GM21619 (cell line): Measurements from ENCODE around the gene MRPS18A.
"Not testable (repeated sequence)": the region's sequence is repeated elsewhere in the genome, so short reads cannot be mapped to it uniquely, and the experiment has no call there.

Experiments
- ATAC-seq: cut with Tn5 transposase; IDR thresholded peaks from one replicate; pipeline ENCODE4 v1.9.1; 2021; ENCODE audit not compliant: unreplicated experiment

The MRPS18A gene

DNA sequence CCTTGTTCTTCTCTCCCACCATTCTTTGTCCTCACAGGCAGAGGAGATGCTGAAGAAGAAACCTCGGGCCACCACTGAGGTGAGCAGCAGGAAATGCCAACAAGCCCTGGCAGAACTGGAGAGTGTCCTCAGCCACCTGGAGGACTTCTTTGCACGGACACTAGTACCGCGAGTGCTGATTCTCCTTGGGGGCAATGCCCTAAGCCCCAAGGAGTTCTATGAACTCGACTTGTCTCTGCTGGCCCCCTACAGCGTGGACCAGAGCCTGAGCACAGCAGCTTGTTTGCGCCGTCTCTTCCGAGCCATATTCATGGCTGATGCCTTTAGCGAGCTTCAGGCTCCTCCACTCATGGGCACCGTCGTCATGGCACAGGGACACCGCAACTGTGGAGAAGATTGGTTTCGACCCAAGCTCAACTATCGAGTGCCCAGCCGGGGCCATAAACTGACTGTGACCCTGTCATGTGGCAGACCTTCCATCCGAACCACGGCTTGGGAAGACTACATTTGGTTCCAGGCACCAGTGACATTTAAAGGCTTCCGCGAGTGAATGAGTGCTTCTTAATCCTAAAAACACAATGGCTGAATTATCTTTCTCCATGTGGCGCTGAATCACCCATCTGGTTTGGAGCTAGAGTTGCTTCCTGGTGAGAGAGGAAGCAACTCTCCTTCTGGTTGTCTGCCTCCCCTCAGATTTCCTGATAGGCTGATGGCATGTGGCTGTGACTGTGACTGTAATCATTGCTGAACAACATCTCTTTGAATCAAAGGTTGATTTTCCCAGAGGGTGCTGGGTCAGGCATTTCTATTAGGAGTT is 47.4 kb downstream of the MRPS18A start:
- ATAC-seq = no peak

DNA sequence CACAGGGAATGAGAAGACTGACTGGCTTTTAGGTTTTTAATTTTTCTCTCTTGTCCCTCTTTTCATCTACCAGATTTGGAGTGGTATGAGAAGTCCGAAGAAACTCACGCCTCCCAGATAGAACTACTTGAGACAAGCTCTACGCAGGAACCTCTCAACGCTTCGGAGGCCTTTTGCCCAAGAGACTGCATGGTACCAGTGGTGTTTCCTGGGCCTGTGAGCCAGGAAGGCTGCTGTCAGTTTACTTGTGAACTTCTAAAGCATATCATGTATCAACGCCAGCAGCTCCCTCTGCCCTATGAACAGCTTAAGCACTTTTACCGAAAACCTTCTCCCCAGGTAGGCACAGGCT is 51.3 kb downstream of the MRPS18A start:
- ATAC-seq = no peak

DNA sequence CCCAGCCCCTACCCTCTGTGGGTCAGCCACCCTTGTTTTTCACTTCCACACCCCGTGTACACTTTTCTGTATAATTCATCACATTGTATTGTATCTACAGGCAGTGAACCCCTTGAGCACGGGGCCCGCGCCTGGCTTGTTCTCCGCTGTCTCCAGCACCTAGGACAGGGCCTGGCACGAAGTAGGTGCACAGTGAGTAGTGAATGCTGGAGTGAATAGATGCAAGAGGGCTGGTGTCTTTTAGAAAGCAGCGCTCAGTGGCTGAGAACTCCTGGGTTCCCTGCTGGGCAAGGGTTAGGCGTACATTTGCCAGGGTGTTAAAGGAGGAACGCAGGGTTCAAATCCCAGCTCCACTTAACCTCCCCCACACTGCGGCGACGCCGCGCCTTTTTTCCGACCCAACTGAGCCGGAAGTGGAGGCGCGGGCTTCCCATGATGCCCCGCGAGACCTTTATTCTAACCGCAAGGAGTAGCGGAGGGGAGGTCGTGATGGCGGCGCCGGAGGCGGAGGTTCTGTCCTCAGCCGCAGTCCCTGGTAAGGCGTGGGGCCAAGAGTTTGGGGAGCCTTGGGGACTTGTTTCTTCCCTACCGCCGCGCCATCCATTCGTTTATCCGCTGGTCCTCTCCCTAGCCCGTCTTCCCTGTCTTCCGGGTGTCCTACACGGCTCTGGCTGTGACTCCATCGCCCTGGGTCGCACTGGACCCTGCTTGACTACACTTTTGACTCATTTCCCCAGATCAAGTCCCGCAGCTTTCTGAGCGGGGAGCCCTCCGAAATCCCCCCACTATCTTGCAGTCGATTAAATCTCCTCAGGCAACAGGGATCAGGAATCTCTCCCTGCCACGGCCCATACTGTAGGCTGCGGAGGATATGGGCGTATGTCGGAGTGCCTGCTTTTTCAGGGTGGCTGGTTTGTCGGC is 51.9 kb downstream of the MRPS18A start, which contains the start of gene MAD2L1BP:
Gene MAD2L1BP, plus strand, starts transcription at position 454 of the 921 bp plus-strand sequence. Its CDS starts 36 bp downstream, at position 490.
- ATAC-seq = peak; percentile 81

DNA sequence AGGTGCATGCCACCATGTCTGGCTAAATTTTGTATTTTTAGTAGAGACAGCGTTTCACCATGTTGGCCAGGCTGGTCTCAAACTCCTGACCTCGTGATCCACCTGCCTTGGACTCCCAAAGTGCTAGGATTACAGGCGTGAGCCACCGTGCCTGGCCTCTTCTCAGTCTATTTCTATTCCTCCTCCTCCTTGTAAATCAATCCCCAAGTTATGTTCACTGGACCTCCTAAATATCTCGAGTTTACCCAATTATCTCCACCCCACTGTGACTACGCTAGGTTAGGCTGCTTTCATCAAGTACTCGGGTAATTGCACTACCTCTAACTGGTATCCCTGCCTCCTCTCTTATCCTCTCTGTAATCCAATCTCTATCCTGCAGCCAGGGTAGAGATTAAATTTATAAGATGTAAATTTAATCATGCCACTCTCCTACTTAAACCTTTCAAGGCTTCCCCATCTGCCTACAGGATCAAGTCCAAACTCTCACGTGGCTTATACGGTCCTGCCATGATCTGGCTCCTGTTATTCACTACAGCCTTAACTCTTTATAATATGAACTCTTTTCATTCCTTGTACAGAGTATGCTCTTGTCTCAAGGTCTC is 52.8 kb downstream of the MRPS18A start:
- ATAC-seq = no peak

DNA sequence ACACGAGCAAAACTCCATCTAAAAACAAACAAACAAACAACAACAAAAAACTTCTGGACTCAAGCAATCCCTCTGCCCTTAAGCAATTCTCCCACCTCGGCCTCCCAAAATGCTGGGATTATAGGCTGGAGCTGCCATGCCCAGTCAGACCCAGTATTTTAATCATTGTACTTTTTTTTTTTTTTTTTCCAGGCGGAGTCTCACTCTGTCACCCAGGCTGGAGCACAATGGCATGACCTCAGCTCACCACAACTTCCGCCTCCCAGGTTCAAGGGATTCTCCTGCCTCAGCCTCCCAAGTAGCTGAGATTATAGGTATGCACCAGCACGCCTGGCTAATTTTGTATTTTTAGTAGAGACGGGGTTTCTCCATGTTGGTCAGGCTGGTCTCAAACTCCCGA is 54.6 kb downstream of the MRPS18A start:
- ATAC-seq = not testable (repeated sequence)

DNA sequence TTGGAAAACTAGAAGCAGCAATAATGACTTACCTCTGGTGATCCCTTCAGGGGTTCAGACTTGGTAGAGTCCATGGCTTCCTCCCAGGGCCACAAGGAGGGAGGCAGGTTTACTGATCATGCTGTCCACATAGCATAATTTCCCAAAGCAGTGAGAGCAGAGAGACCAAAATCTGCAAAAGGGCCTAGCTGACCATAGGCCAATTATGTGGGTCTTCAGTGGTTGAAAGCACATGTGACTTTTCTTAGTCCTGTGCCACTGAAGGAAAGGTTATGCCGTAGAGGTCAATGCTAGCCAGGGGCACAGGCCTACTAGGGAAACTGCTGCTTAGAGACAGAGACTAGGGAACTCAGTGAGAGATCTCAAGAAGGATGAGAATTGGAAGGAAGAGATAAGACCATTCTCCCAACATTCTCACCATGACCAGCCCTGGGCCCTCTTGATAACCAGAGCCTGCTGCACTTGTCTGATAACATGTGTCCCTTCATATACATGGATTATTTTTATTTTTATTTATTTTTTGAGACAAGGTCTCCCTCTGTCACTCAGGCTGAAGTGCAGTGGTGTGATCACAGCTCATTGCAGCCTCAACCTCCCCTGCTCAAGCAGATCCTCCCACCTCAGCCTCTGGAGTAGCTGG is 56.5 kb downstream of the MRPS18A start:
- no peak for ATAC-seq

DNA sequence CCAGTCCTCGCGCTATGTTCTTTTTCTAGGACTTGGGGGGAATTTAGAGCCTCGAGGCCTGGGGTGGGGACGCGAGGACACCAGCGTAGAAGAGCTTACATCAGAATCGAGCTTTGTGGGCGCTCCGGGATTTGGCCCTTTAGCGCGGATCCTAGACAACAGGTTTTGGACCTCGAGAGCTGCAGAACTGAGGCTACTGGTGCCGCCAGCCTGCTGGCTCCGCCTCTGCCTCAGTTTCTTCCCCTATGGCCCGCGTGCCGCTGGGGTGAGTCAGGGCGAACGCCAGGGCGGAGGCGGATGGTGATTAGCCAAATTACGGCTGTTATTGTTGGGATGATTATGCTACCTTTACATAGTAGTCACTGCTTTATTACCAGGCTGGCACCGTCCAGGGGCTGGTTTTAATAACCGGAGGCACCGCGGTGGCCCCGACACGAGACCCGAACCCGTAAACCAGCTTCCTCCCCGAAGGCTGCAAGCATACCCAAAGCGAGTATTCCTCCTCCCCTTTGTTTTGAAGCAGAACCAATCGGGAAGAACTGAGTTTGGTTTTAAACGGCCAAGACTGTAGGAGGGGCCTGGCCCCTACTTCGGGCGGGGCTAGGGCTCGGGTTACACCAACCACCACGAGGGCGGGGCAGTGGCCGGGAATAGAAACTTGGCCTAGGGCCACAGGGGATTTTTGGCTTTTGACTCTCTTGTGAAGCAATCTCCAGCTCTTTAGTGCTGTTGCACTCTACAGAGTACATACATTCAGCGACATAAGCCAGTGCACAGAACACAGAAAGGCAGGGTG is 57.9 kb downstream of the MRPS18A start:
- peak; percentile 68 for ATAC-seq

DNA sequence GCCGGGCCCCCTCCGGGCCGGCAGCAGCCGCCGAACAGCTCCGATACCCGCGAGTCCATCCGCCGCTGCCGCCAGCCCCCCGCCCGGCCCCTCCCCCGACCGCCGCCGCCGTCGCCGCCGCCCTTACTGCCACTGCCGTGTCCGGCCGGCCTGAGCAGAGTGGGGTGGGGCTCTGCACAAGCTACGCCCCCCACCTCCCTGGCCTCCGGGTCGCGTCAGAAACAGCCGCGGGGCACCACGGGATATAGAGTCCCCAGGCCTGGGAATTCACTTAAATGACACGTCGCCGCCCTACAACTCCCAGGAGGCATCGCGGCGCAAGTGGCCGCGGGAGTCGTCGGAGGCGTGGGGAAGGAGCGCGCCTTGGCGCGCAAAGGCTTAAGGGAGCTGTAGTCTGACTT is 58.5 kb downstream of the MRPS18A start, which contains the start of gene GTPBP2:
Gene GTPBP2, minus strand, starts transcription at position 161 of the 401 bp plus-strand sequence. Its CDS starts 102 bp downstream, at position 59.
- peak; percentile 75 for ATAC-seq

DNA sequence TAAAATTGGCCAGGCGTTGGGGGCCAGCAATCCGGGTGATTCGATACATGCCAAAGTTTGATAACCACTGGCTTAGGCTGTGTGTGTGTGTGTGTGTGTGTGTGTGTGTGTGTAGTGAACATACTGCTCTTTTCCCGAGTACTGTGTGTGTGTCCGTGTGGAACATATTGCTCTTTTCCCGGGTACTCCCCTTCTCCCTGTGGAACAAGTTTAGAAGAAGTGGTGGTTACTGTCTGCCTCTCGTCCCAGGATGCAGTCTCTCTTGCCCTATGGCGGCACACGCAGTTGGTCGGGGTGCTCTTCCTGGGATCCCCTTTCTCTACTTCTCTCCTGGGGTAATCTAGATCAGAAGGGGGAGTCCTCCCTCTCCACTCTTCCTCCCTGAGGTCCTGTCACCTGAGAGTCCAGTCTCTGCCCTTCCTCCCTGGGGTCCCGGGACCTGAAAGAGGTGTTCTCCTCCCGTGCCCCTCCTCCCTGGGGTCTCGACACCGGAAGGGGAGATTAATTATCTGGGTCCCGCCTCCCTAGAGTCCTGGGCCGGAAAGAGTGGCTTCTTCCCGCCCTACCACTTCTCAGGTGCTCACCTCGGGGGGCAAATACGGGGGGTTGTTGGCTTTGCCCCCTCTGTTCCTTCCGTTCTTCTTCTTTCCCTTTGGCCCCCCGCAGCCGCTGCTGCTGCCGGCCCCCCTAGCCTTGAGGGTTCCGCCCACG is 59.0 kb downstream of the MRPS18A start:
- ATAC-seq = no peak

DNA sequence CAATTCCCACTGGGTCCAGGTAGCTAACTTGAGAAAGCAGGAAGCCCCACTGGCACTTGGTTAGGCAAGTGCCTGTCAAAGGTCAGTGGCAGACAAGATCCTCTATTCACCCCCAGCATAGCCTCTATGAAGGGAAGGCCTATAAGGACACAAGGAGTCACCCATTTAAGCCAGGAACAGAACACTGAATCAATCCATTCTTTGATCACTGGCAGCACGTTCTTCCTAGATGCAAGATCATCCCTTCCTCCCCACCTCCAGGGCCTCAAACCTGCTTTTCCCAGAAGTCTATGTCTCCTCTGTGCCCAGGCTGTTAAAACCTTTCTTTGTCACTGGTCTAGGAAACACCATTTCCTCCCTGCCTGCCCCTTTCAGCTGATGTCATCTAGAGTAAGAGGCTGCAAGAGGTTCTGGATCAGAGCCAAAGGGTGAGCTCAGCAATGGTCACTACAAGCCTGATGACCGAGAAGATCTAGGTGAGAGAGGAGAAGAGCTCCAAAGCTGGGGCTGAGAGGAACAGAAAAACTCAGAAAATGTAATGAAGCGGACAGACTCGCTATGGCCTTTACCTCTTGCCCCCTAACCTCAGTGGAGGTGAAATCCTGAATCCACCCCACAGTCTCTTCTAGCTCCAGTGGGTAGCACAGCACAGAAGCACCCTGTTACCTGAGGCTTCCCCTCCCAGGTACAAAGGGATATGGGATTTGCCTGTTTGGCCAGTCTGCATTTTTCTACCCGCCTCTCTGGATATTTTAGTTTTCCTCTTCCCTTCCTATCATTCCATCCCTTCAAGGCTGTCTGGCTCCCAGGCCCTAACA is 60.4 kb downstream of the MRPS18A start:
- no peak for ATAC-seq

DNA sequence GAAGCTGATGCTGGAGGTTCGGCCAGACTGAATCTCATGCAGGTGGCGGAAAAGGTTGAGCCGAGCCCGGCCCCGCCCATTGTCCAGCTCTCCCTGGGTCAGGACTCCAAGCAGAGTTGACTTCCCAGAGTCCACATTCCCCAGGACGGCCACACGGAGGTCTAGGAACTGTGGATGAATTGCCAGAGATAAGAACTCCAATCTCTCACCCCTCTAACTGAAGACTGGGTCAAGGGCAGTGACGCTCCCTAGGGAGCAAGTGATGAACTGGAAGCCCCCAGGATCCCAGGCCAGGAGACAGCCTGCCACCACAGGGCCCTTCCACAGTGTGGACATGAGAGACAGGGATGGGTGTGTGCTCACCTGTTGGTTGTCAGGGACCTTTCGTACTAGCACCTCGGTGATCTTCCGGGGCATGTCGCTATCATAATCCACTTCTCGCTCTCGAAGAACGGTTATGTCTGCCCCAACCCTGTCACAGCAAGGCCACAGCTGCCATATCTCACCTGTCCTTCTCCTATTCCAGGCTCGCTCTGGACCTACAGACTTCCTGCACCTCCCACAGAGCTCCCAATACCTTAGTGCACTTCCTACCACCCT is 62.1 kb downstream of the MRPS18A start:
- no peak for ATAC-seq

DNA sequence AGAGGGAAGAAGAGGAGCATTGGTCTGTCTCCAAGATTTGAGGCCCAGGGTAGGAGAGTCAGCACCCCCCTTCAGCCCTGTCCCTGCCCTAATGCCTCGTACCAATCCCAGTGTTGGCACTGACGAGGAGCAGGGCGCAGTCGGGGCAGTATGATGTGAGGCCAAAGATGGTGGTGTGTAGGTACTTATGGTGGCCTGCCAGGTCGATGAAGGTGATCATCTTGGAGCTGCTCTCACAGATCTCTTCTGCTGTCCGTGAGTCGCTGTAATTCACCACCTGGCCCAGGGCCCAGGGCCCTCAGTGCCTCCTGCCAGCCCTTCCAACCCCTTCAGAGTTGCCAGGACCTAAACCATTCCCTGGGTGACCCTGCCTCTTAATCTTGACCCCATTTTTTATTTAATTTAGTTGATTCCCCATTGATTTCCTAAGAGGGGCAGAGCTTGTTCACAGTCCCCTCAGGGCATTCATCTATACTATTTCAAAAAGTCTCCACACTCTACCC is 62.8 kb downstream of the MRPS18A start:
- no peak for ATAC-seq

DNA sequence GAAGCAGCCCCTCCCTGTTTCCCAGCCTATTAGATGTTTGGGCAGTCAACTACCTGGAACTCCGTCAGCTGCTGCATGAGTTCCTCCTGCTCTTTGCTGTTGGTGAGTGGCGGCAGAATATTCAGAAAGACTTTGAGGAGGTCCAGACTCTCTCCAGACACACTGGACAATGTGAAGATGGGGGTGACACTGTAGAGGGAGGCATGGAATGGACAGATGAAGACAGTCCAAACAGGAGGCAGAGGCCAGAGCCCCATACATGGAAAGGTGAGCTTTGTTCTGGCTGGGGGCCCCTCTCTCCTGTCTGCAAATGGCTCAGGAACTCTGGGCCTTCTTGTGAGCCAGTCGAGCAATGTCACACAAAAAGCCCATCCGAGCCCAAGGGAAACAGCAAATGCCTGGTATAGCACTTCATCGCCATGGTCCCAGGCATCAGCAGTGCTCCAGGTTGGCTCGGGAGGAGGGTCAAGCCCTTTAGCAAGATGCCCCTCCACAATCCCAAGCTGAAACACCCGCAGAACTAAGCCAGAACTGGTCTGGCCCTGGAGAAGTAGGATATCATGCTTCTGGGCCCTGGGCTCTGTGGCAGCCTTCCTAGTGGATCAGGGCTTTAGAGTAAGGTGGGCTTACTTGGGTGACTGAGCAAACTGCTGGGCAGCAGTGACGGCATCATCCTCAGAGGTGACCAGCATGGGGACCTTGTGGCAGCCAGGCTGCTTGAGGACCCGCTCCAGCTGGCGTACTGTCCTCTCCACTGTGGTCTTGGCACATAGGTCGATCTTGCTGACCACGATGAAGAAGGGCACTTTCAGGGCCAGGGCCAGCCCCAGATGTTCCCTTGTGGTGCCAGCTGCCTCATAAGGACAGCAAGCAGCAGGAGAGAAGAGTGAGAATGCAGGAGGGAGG is 63.5 kb downstream of the MRPS18A start:
- ATAC-seq = no peak

DNA sequence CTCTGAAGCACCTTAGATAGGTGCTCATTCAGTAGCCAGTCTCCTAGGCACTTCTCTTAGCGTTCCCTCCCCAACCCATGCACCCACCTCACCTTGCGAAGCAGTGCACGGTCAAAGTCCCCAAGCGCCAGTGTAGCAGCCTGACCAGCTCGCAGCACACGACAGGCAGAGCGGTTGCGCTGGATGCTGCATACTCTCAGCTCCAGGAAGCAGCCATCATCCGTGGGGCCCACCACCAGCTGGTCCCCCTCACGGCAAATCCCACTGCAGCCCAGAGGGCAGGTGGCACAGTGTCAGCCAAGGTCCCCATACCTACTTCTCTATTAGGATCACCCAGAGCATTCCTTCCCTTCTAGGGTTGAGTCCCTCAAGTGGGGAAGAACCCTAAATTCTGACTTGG is 65.0 kb downstream of the MRPS18A start:
- ATAC-seq = no peak

DNA sequence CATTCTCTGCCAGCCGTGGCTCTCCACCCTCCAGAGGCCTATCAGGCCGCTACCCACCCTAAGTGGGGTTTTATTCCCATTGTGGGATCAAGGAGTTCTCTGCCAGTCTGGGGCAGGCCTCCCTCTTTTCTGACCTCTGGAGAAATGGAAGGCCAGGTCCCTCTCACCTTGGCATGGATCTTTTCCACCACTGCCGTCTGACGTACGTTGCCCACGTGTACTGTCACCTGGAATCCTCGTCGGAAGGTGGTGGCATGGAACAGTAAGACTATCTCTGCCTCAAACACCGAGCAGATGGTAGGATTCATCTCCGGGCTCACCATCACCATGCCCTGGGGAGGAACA is 65.8 kb downstream of the MRPS18A start:
- ATAC-seq = no peak
